ENCODE data around the gene PCDH7.

GRCh38 chr4:30757357-30757756 is 37.2 kb downstream of the PCDH7 start:
- TF ChIP-seq, protein P1, sequence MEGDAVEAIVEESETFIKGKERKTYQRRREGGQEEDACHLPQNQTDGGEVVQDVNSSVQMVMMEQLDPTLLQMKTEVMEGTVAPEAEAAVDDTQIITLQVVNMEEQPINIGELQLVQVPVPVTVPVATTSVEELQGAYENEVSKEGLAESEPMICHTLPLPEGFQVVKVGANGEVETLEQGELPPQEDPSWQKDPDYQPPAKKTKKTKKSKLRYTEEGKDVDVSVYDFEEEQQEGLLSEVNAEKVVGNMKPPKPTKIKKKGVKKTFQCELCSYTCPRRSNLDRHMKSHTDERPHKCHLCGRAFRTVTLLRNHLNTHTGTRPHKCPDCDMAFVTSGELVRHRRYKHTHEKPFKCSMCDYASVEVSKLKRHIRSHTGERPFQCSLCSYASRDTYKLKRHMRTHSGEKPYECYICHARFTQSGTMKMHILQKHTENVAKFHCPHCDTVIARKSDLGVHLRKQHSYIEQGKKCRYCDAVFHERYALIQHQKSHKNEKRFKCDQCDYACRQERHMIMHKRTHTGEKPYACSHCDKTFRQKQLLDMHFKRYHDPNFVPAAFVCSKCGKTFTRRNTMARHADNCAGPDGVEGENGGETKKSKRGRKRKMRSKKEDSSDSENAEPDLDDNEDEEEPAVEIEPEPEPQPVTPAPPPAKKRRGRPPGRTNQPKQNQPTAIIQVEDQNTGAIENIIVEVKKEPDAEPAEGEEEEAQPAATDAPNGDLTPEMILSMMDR (IDR thresholded peaks at IDR 0.05), result no peak
- TF ChIP-seq POLR2A (IDR thresholded peaks at IDR 0.05), result no peak
